C4-2B (cell line): ENCODE measurements around the gene ADAM12.

Experiments used
- CTCF ChIP-seq: fragments of 450-650 bp; conservative IDR thresholded peaks from 2 replicates; pipeline ENCODE4 v1.5.1; 2017; ENCODE audit warnings: mild to moderate bottlenecking
- ZFX ChIP-seq: fragments of 450-650 bp; IDR thresholded peaks from 2 replicates; pipeline ENCODE4 v1.6.1; 2017

- TF ChIP-seq CTCF (no peak), ZFX (no peak)
Measured at GRCh38 chr10:126433351-126433750, 45.1 kb upstream of the ADAM12 start.
